IPS-NIHi11 (cell line): ENCODE measurements around the gene BIVM.

Experiments
- DNase-seq: peaks from one replicate; pipeline ENCODE4 v3.0.0; 2012; ENCODE audit warnings: mixed read lengths, low spot score

BIVM gene

DNA sequence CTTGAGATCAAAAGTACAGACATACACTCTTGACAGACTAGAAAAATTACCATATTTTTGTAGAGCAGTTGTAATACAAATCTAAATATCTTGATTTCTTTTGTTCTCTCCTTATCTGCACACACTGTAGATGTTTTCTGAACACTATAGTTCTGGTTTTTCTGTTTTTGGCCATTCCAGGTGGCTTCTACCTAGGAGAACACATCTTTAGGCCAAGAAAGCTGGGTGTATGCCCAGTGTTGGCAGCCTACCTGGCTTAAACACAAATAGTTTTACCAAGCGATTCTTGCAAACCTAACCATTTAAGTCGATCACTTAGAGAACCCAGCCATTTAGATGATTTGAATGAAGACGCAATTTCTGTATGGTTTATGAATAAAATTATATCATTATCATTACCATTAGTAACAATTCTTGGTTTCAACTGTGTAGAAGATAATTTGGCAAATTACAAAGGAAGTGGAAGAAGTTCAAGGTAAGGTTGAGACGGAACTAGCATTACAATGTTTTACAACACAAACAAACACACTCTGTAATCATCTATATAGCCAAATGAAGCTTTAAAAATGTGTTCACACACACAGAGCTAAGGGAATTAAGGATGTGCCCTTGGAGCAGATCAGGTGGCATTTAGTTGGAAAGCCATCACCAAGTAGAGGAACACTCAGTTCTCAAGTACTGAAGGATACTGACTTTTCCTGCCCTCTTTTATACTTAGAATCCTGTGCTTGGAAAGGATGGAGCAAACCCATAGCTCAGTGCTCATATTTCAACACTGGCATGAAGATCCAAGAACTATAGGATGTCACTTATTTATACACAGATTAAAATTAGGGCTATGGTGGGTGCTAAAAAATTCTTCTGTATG lies 83.1 kb downstream of the BIVM start:
- DNase-seq = no peak
